ENCODE results near the gene GALNTL6. TPM values are rescaled to one million over a fixed set of nuclear protein-coding genes. Genes with fewer than 3 reads are reported as not detected.

Gene GALNTL6
- total and polyA plus RNA-seq, 2 of the 4 experiments (the other 2 are of a cell fraction): under 0.01 TPM; not detected in 1

- Histone ChIP-seq H3K9me1 (ENCODE audit: insufficient read depth, low read length) (no peaks in the 10 kb centered on the region), H3K27ac (ENCODE audit: insufficient read depth, low read length) (no peak overlapping the region), H3K18ac (ENCODE audit: low read depth, low read length) (no peak overlapping the region), H2BK5ac (ENCODE audit: low read depth, low read length, poor library complexity, severe bottlenecking) (no peak overlapping the region), H3K23ac (ENCODE audit: low read depth, low read length) (no peak overlapping the region), H4K91ac (ENCODE audit: insufficient read depth, low read depth, low read length) (no peak overlapping the region), H3K36me3 (ENCODE audit: control insufficient read depth, insufficient read depth, low read length) (no peaks in the 10 kb centered on the region), H2BK15ac (ENCODE audit: low read depth, low read length) (no peak overlapping the region), H3K56ac (ENCODE audit: extremely low read depth, insufficient read depth, low read length) (no peak overlapping the region), H3K9me3 (ENCODE audit: control insufficient read depth, insufficient read depth, low read length) (peaks cover 7% of the 10 kb centered on the region; the same call in 1 of the 2 replicates), H2BK120ac (ENCODE audit: low read depth, low read length) (no peak overlapping the region), H2AK9ac (replicated peaks; ENCODE audit: low read depth, low read length, poor library complexity) (no peak overlapping the region), H4K20me1 (ENCODE audit: insufficient read depth, low read length) (no peaks in the 10 kb centered on the region), H4K8ac (ENCODE audit: low read depth in 2 of 2, low read length in 2 of 2) (no peak overlapping the region), H3K4me3 (ENCODE audit: insufficient read depth, low read depth, low read length) (no peak overlapping the region), H3K27me3 (ENCODE audit: control insufficient read depth, insufficient read depth, low read length) (no peaks in the 10 kb centered on the region), H3K4me2 (ENCODE audit: low read depth, low read length) (no peak overlapping the region), H4K5ac (ENCODE audit: low read depth, low read length) (no peak overlapping the region), H3K4me1 (ENCODE audit: control insufficient read depth, insufficient read depth, low read length) (no peaks in the 10 kb centered on the region), H2BK20ac (ENCODE audit: low read depth, low read length) (no peak overlapping the region), H3K4ac (ENCODE audit: low read depth, low read length) (no peak overlapping the region), H3K9ac (ENCODE audit: low read depth, low read length) (no peak overlapping the region), H3K79me1 (ENCODE audit: low read depth in 1 of 2, low read length in 2 of 2) (no peaks in the 10 kb centered on the region), H3K14ac (replicated peaks; ENCODE audit: low read depth, low read length) (no peak overlapping the region), H2AK5ac (ENCODE audit: low read depth, low read length) (no peak overlapping the region), H2AFZ (replicated peaks; ENCODE audit: low read length, poor library complexity) (no peak overlapping the region)
- ChIA-PET CTCF (interaction anchor here (0.6 kb wide), 2 partner anchors 736 to 1224 kb away, joined by 3 to 4 read pairs; no protein-coding TSS in a partner anchor), POLR2A (ENCODE audit: unreplicated experiment) (no interaction called here)
- dilution Hi-C loops (cut with HindIII; ENCODE audit: low sequenced_read_pairs, unreplicated experiment): no loop called here
- BruUV-seq (replicated peaks): no TSS peak
- ATAC-seq (ENCODE audit: low read depth): no peak
- TF ChIP-seq, protein P1, sequence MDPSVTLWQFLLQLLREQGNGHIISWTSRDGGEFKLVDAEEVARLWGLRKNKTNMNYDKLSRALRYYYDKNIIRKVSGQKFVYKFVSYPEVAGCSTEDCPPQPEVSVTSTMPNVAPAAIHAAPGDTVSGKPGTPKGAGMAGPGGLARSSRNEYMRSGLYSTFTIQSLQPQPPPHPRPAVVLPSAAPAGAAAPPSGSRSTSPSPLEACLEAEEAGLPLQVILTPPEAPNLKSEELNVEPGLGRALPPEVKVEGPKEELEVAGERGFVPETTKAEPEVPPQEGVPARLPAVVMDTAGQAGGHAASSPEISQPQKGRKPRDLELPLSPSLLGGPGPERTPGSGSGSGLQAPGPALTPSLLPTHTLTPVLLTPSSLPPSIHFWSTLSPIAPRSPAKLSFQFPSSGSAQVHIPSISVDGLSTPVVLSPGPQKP (IDR thresholded peaks at IDR 0.05; ENCODE audit: borderline replicate concordance, low read depth, low read length): no peak
- TF ChIP-seq NFE2L2 (IDR thresholded peaks at IDR 0.05; ENCODE audit: low read depth, low read length) (no peak), SMC3 (IDR thresholded peaks at IDR 0.05; ENCODE audit: low read depth, low read length) (no peak), MAFK (IDR thresholded peaks at IDR 0.05; ENCODE audit: low read depth, low read length) (no peak), USF2 (IDR thresholded peaks at IDR 0.05; ENCODE audit: low read depth, low read length) (no peak), BHLHE40 (IDR thresholded peaks at IDR 0.05; ENCODE audit: low read depth, low read length) (no peak), POLR2A (IDR thresholded peaks at IDR 0.05; ENCODE audit: low read depth, low read length) (no peak), FOS (IDR thresholded peaks at IDR 0.05; ENCODE audit: low read depth, low read length) (no peak), RFX5 (IDR thresholded peaks at IDR 0.05; ENCODE audit: low read depth, low read length) (no peak), RCOR1 (IDR thresholded peaks at IDR 0.05; ENCODE audit: insufficient replicate concordance, low read length) (no peak), CHD1 (IDR thresholded peaks at IDR 0.05; ENCODE audit: low read depth, low read length) (no peak), CEBPB (IDR thresholded peaks at IDR 0.05; ENCODE audit: low read depth, low read length) (no peak), RAD21 (IDR thresholded peaks at IDR 0.05; ENCODE audit: low read length) (no peak), MXI1 (IDR thresholded peaks at IDR 0.05; ENCODE audit: borderline replicate concordance, low read depth, low read length) (no peak), MAZ (IDR thresholded peaks at IDR 0.05; ENCODE audit: borderline replicate concordance, low read depth, low read length) (no peak)
- TF ChIP-seq, protein P2, sequence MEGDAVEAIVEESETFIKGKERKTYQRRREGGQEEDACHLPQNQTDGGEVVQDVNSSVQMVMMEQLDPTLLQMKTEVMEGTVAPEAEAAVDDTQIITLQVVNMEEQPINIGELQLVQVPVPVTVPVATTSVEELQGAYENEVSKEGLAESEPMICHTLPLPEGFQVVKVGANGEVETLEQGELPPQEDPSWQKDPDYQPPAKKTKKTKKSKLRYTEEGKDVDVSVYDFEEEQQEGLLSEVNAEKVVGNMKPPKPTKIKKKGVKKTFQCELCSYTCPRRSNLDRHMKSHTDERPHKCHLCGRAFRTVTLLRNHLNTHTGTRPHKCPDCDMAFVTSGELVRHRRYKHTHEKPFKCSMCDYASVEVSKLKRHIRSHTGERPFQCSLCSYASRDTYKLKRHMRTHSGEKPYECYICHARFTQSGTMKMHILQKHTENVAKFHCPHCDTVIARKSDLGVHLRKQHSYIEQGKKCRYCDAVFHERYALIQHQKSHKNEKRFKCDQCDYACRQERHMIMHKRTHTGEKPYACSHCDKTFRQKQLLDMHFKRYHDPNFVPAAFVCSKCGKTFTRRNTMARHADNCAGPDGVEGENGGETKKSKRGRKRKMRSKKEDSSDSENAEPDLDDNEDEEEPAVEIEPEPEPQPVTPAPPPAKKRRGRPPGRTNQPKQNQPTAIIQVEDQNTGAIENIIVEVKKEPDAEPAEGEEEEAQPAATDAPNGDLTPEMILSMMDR (conservative IDR thresholded peaks at IDR 0.05; ENCODE audit: low read depth, low read length): no peak
- WGBS, 2 experiments (ENCODE audit: extremely low coverage in 2 of 2, insufficient read length in 1 of 2): 50% methylated on average over 2 of the region's 4 CpGs; no CpG with 5 or more reads in 1 of the 2 experiments
- intact Hi-C loops (cut with micrococcal nuclease): no loop called here
- in situ Hi-C loops (cut with MboI; ENCODE audit: low sequenced_read_pairs): no loop called here
- DNase-seq: no peak
These were observed 282.0 kb downstream of the GALNTL6 start for GRCh38 chr4:172095161-172095560.
